Central memory CD8-positive, alpha-beta T cell (primary cell): ENCODE measurements around the gene TBC1D22A.

Source experiments
- ATAC-seq: fragments of 150-1000 bp; cut with Tn5 transposase; replicated peaks from 2 replicates; pipeline ENCODE4 v1.10.0; 2022; ENCODE audit warnings: mild to moderate bottlenecking, moderate FRiP score, moderate number of reproducible peaks; ENCODE audit not compliant: poor library complexity, severe bottlenecking; ENCODE audit errors: extremely low read depth
- DNase-seq, 2 donors: peaks; one replicate each; pipeline ENCODE4 v3.0.0; 2021; ENCODE audit warnings: low spot score in 2 of 2
- H3K27ac Mint-ChIP-seq: one replicate; pipeline ENCODE4 v1.8.0; 2022; ENCODE audit warnings: low read depth, mild to moderate bottlenecking, moderate library complexity, mixed read lengths
- H3K27me3 Mint-ChIP-seq: one replicate; pipeline ENCODE4 v1.8.0; 2022; ENCODE audit warnings: mixed read lengths
- H3K36me3 Mint-ChIP-seq: one replicate; pipeline ENCODE4 v1.8.0; 2022; ENCODE audit warnings: mild to moderate bottlenecking, moderate library complexity, mixed read lengths; ENCODE audit not compliant: insufficient read depth
- H3K4me1 Mint-ChIP-seq: one replicate; pipeline ENCODE4 v1.8.0; 2022; ENCODE audit warnings: mixed read lengths
- H3K4me3 Mint-ChIP-seq: one replicate; pipeline ENCODE4 v1.8.0; 2022; ENCODE audit warnings: mild to moderate bottlenecking, moderate library complexity, mixed read lengths
- H3K9me3 Mint-ChIP-seq: one replicate; pipeline ENCODE4 v1.8.0; 2022; ENCODE audit warnings: mixed read lengths

The TBC1D22A gene

GRCh38 chr22:46997311-46997970 lies 235.0 kb downstream of the TBC1D22A start:
- Mint-ChIP-seq H3K4me1 (peaks cover 13% of the 10 kb centered on the region), H3K4me3 (no peak overlapping the region), H3K27me3 (no peaks in the 10 kb centered on the region), H3K27ac (no peak overlapping the region), H3K9me3 (no peaks in the 10 kb centered on the region), H3K36me3 (peaks cover 3% of the 10 kb centered on the region)
- ATAC-seq (no peak), DNase-seq (no peak)

- no peaks in the 10 kb centered on the region for H3K27me3 Mint-ChIP-seq
- peaks cover 10% of the 10 kb centered on the region for H3K4me1 Mint-ChIP-seq
- H3K27ac Mint-ChIP-seq, result no peak overlapping the region
- no peak overlapping the region for H3K4me3 Mint-ChIP-seq
- DNase-seq (no peak), ATAC-seq (no peak)
- peaks cover 3% of the 10 kb centered on the region for H3K36me3 Mint-ChIP-seq
- no peaks in the 10 kb centered on the region for H3K9me3 Mint-ChIP-seq
Observed at GRCh38 chr22:46998331-46998730, 235.9 kb downstream of the TBC1D22A start.

GRCh38 chr22:47000256-47000655 lies 237.8 kb downstream of the TBC1D22A start:
- Mint-ChIP-seq H3K27ac (no peak overlapping the region), H3K9me3 (no peaks in the 10 kb centered on the region), H3K4me3 (no peak overlapping the region), H3K4me1 (peaks cover 10% of the 10 kb centered on the region), H3K27me3 (no peaks in the 10 kb centered on the region), H3K36me3 (peaks cover 3% of the 10 kb centered on the region)
- ATAC-seq, result no peak
- no peak for DNase-seq

- Mint-ChIP-seq H3K4me1 (peaks cover 10% of the 10 kb centered on the region), H3K27ac (no peak overlapping the region), H3K9me3 (no peaks in the 10 kb centered on the region), H3K36me3 (peaks cover 3% of the 10 kb centered on the region), H3K27me3 (no peaks in the 10 kb centered on the region), H3K4me3 (no peak overlapping the region)
- no peak for ATAC-seq
- no peak for DNase-seq
Observed at GRCh38 chr22:47000888-47001287, 238.4 kb downstream of the TBC1D22A start.

- ATAC-seq, result no peak
- H3K27ac Mint-ChIP-seq, result no peak overlapping the region
- DNase-seq, result no peak
- H3K9me3 Mint-ChIP-seq, result no peaks in the 10 kb centered on the region
- H3K4me1 Mint-ChIP-seq, result peaks cover 10% of the 10 kb centered on the region
- H3K4me3 Mint-ChIP-seq, result no peak overlapping the region
- H3K36me3 Mint-ChIP-seq, result peaks cover 3% of the 10 kb centered on the region
- H3K27me3 Mint-ChIP-seq, result no peaks in the 10 kb centered on the region
Observed at GRCh38 chr22:47001288-47001687, 238.8 kb downstream of the TBC1D22A start.

- Mint-ChIP-seq H3K4me1 (peaks cover 10% of the 10 kb centered on the region), H3K27me3 (no peaks in the 10 kb centered on the region), H3K4me3 (no peak overlapping the region), H3K27ac (no peak overlapping the region), H3K36me3 (peaks cover 3% of the 10 kb centered on the region), H3K9me3 (no peaks in the 10 kb centered on the region)
- DNase-seq (no peak), ATAC-seq (no peak)
Observed at GRCh38 chr22:47002692-47003091, 240.2 kb downstream of the TBC1D22A start.

- no peak overlapping the region for H3K27ac Mint-ChIP-seq
- H3K36me3 Mint-ChIP-seq, result no peaks in the 10 kb centered on the region
- H3K9me3 Mint-ChIP-seq, result no peaks in the 10 kb centered on the region
- no peaks in the 10 kb centered on the region for H3K27me3 Mint-ChIP-seq
- no peak for DNase-seq
- no peak for ATAC-seq
- H3K4me1 Mint-ChIP-seq, result no peaks in the 10 kb centered on the region
- no peak overlapping the region for H3K4me3 Mint-ChIP-seq
Observed at GRCh38 chr22:47005506-47006408, 243.3 kb downstream of the TBC1D22A start.

GRCh38 chr22:47006433-47006832 lies 244.0 kb downstream of the TBC1D22A start:
- no peak for ATAC-seq
- H3K27me3 Mint-ChIP-seq, result no peaks in the 10 kb centered on the region

GRCh38 chr22:47006869-47007268 lies 244.4 kb downstream of the TBC1D22A start:
- peaks cover 2% of the 10 kb centered on the region for H3K36me3 Mint-ChIP-seq
- no peak for ATAC-seq
- no peak overlapping the region for H3K27ac Mint-ChIP-seq
- no peaks in the 10 kb centered on the region for H3K4me1 Mint-ChIP-seq
- DNase-seq, result no peak
- no peaks in the 10 kb centered on the region for H3K9me3 Mint-ChIP-seq
- no peak overlapping the region for H3K4me3 Mint-ChIP-seq
- no peaks in the 10 kb centered on the region for H3K27me3 Mint-ChIP-seq

More at GRCh38 chr22:47006433-47006832, 244.0 kb downstream of the TBC1D22A start:
- DNase-seq, result no peak
- Mint-ChIP-seq H3K4me3 (no peak overlapping the region), H3K27ac (no peak overlapping the region), H3K36me3 (peaks cover 2% of the 10 kb centered on the region), H3K4me1 (no peaks in the 10 kb centered on the region), H3K9me3 (no peaks in the 10 kb centered on the region)

- H3K4me3 Mint-ChIP-seq, result no peak overlapping the region
- ATAC-seq (no peak), DNase-seq (no peak)
- peaks cover 3% of the 10 kb centered on the region for H3K4me1 Mint-ChIP-seq
- H3K27me3 Mint-ChIP-seq, result no peaks in the 10 kb centered on the region
- no peaks in the 10 kb centered on the region for H3K9me3 Mint-ChIP-seq
- peaks cover 2% of the 10 kb centered on the region for H3K36me3 Mint-ChIP-seq
- no peak overlapping the region for H3K27ac Mint-ChIP-seq
Observed at GRCh38 chr22:47007496-47007895, 245.0 kb downstream of the TBC1D22A start.

GRCh38 chr22:47008208-47008885 lies 245.9 kb downstream of the TBC1D22A start:
- Mint-ChIP-seq H3K36me3 (peaks cover 4% of the 10 kb centered on the region), H3K27ac (no peak overlapping the region), H3K27me3 (no peaks in the 10 kb centered on the region), H3K9me3 (no peaks in the 10 kb centered on the region), H3K4me1 (peaks cover 5% of the 10 kb centered on the region), H3K4me3 (no peak overlapping the region)
- ATAC-seq, result no peak
- DNase-seq, result no peak

- peaks cover 10% of the 10 kb centered on the region for H3K4me1 Mint-ChIP-seq
- H3K9me3 Mint-ChIP-seq, result no peaks in the 10 kb centered on the region
- H3K36me3 Mint-ChIP-seq, result peaks cover 6% of the 10 kb centered on the region
- H3K4me3 Mint-ChIP-seq, result no peak overlapping the region
- ATAC-seq, result no peak
- no peaks in the 10 kb centered on the region for H3K27me3 Mint-ChIP-seq
- H3K27ac Mint-ChIP-seq, result no peak overlapping the region
- DNase-seq, result no peak
Observed at GRCh38 chr22:47009304-47010101, 247.1 kb downstream of the TBC1D22A start.
